ENCODE measurements around the gene ZSCAN26. TPM values are rescaled to one million over a fixed set of nuclear protein-coding genes. Genes with fewer than 3 reads are reported as not detected.
A peak's percentile ranks its signal among the peaks of the same experiment; 100 is the strongest.

Gene ZSCAN26
- total RNA-seq, 1 experiment from 2014 or later, result 14.2 TPM

- no peak for TF ChIP-seq CTCF (IDR thresholded peaks at IDR 0.05; ENCODE audit: unreplicated experiment)
- Mint-ChIP-seq H3K4me1 (ENCODE audit: low read depth, unreplicated experiment) (no peaks in the 10 kb centered on the region), H3K27me3 (ENCODE audit: unreplicated experiment) (no peaks in the 10 kb centered on the region), H3K27ac (ENCODE audit: unreplicated experiment) (no peak overlapping the region), H3K4me3 (ENCODE audit: low read depth, unreplicated experiment) (no peak overlapping the region), H3K36me3 (ENCODE audit: insufficient read depth, unreplicated experiment) (peaks cover 14% of the 10 kb centered on the region), H3K9me3 (ENCODE audit: low read depth, unreplicated experiment) (no peaks in the 10 kb centered on the region)
- DNase-seq, result no peak
- intact Hi-C loops (cut with micrococcal nuclease; ENCODE audit: unreplicated experiment), result no loop called here
- CTCF ChIA-PET, result no interaction called here
- BruUV-seq (replicated peaks), result no TSS peak
These were observed 23.0 kb upstream of the ZSCAN26 start for GRCh38 chr6:28243946-28244345.

DNA sequence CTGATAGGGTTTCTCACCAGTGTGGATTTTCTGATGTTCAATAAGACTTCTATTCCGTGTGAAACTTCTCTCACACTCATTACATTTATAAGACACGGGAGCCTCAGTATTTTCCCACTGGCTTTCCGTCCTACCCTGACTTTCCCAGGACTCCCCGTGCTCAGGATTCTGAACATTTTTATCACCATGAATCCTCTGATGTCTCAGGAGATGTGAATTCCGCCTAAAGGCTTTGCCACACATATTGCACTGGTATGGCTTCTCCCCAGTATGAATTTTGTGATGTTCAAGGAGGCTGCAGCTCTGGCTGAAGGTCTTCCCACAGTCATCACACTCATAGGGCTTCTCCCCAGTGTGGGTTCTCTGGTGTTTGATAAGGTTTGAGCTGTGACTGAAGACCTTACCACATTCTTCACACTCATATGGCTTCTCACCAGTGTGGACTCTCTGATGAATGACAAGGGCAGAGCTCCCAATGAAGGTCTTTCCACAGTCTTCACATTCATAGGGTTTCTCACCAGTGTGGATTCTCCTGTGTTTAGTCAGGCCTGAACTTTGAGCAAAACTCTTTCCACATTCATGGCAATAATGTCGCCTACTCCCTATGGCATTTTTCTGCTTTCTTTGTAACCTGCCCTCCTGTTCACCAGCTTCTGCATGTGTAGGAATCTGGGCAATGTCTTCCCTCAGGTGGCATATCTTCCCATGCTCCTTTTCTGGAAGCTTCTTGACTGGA, 21.6 kb upstream of the ZSCAN26 start:
- TSS peak; percentile 8 for BruUV-seq (replicated peaks)
- H3K36me3 Mint-ChIP-seq (ENCODE audit: insufficient read depth, unreplicated experiment), result peaks cover 14% of the 10 kb centered on the region
- no peak for DNase-seq
- intact Hi-C loops (cut with micrococcal nuclease; ENCODE audit: unreplicated experiment), result no loop called here
- TF ChIP-seq CTCF (IDR thresholded peaks at IDR 0.05; ENCODE audit: unreplicated experiment), result no peak
- no peaks in the 10 kb centered on the region for H3K9me3 Mint-ChIP-seq (ENCODE audit: low read depth, unreplicated experiment)
- CTCF ChIA-PET, result no interaction called here
- no peak overlapping the region for H3K27ac Mint-ChIP-seq (ENCODE audit: unreplicated experiment)
- no peak overlapping the region for H3K4me3 Mint-ChIP-seq (ENCODE audit: low read depth, unreplicated experiment)
- H3K4me1 Mint-ChIP-seq (ENCODE audit: low read depth, unreplicated experiment), result no peaks in the 10 kb centered on the region
- no peaks in the 10 kb centered on the region for H3K27me3 Mint-ChIP-seq (ENCODE audit: unreplicated experiment)

GRCh38 chr6:28248916-28249315, 18.0 kb upstream of the ZSCAN26 start:
- Mint-ChIP-seq H3K27me3 (ENCODE audit: unreplicated experiment) (no peaks in the 10 kb centered on the region), H3K4me1 (ENCODE audit: low read depth, unreplicated experiment) (peaks cover 10% of the 10 kb centered on the region), H3K9me3 (ENCODE audit: low read depth, unreplicated experiment) (peaks cover 4% of the 10 kb centered on the region), H3K36me3 (ENCODE audit: insufficient read depth, unreplicated experiment) (peaks cover 21% of the 10 kb centered on the region), H3K4me3 (ENCODE audit: low read depth, unreplicated experiment) (no peak overlapping the region), H3K27ac (ENCODE audit: unreplicated experiment) (no peak overlapping the region)
- TF ChIP-seq CTCF (IDR thresholded peaks at IDR 0.05; ENCODE audit: unreplicated experiment), result no peak
- intact Hi-C loops (cut with micrococcal nuclease; ENCODE audit: unreplicated experiment), result no loop called here
- CTCF ChIA-PET, result no interaction called here
- no TSS peak for BruUV-seq (replicated peaks)
- DNase-seq, result no peak

DNA sequence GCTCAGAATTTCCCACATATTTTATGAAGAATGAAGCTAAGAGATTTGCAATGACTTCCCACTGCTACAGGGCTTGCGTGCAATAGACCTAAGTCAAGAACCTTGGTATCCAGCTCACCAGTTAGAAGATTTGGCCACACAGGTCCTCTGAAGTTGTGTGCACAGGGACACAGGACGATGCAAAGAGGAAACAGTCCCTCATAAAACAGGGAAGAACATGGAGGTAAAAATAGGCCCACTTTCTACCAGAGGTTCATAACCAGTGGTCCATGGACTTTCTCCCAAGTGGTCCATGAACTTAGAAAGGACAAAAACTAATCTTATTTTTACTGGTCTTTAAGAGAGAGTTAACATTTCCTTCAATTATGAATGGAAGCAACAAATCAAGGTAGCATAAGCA, 16.2 kb upstream of the ZSCAN26 start:
- no peaks in the 10 kb centered on the region for H3K27me3 Mint-ChIP-seq (ENCODE audit: unreplicated experiment)
- H3K4me1 Mint-ChIP-seq (ENCODE audit: low read depth, unreplicated experiment), result peaks cover 10% of the 10 kb centered on the region
- CTCF ChIA-PET, result no interaction called here
- H3K9me3 Mint-ChIP-seq (ENCODE audit: low read depth, unreplicated experiment), result peaks cover 4% of the 10 kb centered on the region
- BruUV-seq (replicated peaks), result TSS peak; percentile 30
- no peak for DNase-seq
- peak overlapping the region; percentile 100 for H3K4me3 Mint-ChIP-seq (ENCODE audit: low read depth, unreplicated experiment)
- no peak overlapping the region for H3K27ac Mint-ChIP-seq (ENCODE audit: unreplicated experiment)
- peaks cover 16% of the 10 kb centered on the region for H3K36me3 Mint-ChIP-seq (ENCODE audit: insufficient read depth, unreplicated experiment)
- no peak for TF ChIP-seq CTCF (IDR thresholded peaks at IDR 0.05; ENCODE audit: unreplicated experiment)
- intact Hi-C loops (cut with micrococcal nuclease; ENCODE audit: unreplicated experiment), result loop anchor here (10.0 kb wide), 1 partner anchor 334 kb away; a partner anchor contains a TSS

Data from Calu3 (cell line).